Muscle layer of colon (tissue), 2 donors: Measurements from ENCODE around the gene TK2.

ENCODE experiments used
- H3K27ac ChIP-seq: one replicate; pipeline ENCODE4 v1.7.0; 2013; ENCODE audit warnings: low read depth, mild to moderate bottlenecking, low read length, moderate library complexity
- H3K27me3 ChIP-seq, 2 donors: one replicate each; pipeline ENCODE4 v1.7.0; 2013; ENCODE audit warnings: low read length in 2 of 2, mild to moderate bottlenecking in 2 of 2; ENCODE audit not compliant: insufficient read depth in 2 of 2, control insufficient read depth in 1 of 2
- H3K36me3 ChIP-seq: one replicate; pipeline ENCODE4 v1.7.0; 2013; ENCODE audit warnings: mild to moderate bottlenecking, low read length; ENCODE audit not compliant: insufficient read depth
- H3K4me1 ChIP-seq: one replicate; pipeline ENCODE4 v1.7.0; 2013; ENCODE audit warnings: mild to moderate bottlenecking, low read length; ENCODE audit not compliant: insufficient read depth
- H3K4me3 ChIP-seq, 2 donors: one replicate each; pipeline ENCODE4 v1.7.0; 2013; ENCODE audit warnings: low read length in 2 of 2, low read depth in 1 of 2, mild to moderate bottlenecking in 1 of 2, moderate library complexity in 1 of 2
- H3K9ac ChIP-seq: one replicate; pipeline ENCODE4 v1.7.0; 2013; ENCODE audit warnings: low read length
- H3K9me3 ChIP-seq: one replicate; pipeline ENCODE4 v1.7.0; 2013; ENCODE audit warnings: mild to moderate bottlenecking, low read length
- donor health status: abdominal sarcoma.
- donor health status: Adenocarcinoma of cecum.

TK2 gene

DNA sequence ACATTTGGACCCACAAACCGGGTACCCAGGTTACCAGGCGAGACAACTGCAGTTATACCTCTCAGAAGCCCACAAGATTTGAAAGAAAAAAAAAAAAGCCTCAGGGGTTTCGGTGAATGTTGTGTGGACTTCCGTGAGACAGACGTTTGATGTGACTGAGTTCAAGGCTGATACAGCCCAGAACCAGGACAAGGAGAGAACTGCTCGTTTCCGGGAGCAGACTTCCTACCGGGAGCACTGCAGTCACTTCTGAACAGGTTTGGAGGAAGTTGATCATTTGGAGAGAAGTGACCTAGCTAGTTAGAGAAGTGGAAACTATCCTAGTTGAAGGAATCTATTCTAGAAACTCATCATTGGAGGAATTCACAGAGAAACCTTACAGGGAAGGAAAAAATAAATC lies 3.3 kb upstream of the TK2 start:
- H3K9me3 ChIP-seq = no peaks in the 10 kb centered on the region
- no peaks in the 10 kb centered on the region for H3K27me3 ChIP-seq
- peaks cover 5% of the 10 kb centered on the region for H3K36me3 ChIP-seq
- H3K27ac ChIP-seq = no peak overlapping the region
- H3K4me1 ChIP-seq = peaks cover 38% of the 10 kb centered on the region
- H3K9ac ChIP-seq = no peak overlapping the region
- H3K4me3 ChIP-seq = peak overlapping the region; percentile 62 to 89

DNA sequence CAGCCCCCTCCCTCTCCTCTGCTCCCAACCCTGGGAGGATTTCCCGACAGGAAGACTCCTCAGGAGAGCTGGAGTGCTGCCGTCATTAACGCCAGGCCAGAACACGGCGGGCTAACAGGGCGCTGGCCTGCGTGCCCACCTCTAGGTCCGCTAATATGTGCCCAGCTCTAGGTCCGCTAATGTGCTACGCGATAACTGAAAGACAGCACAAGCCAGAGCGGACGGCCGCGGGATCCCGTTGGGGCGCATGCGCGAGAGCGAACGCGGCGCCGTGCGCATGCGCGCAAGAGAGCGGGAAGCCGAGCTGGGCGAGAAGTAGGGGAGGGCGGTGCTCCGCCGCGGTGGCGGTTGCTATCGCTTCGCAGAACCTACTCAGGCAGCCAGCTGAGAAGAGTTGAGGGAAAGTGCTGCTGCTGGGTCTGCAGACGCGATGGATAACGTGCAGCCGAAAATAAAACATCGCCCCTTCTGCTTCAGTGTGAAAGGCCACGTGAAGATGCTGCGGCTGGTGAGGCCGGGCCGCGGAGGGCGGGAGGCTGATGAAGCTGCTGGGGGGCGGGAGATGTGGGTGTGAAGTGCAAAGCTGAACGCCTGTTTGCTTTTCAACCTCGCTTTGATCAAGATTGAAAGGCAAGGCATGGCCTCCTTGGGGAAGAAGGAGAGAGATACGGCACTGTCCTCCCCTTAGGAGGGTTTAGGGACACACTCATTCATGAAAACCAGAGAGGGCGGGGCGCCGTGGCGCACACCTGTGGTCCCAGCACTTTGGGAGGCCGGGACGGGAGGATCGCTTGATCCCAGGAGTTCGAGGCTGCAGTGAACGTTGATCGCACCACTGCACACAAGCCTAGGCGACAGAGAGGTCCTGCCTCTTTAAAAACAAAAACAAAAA lies 2.6 kb upstream of the TK2 start, which contains the start of gene CKLF:
CKLF (plus strand) TSS at position 291 of the 892 bp plus-strand sequence; CDS start at position 431, 140 bp downstream.
- H3K27me3 ChIP-seq = no peaks in the 10 kb centered on the region
- peak within 1 kb of the TSS; percentile 86 for H3K9ac ChIP-seq
- peak within 1 kb of the TSS; percentile 62 to 89 for H3K4me3 ChIP-seq
- peaks cover 2% of the 10 kb centered on the region for H3K36me3 ChIP-seq
- peak within 1 kb of the TSS; percentile 98 for H3K27ac ChIP-seq
- H3K4me1 ChIP-seq = peaks cover 41% of the 10 kb centered on the region
- no peaks in the 10 kb centered on the region for H3K9me3 ChIP-seq

DNA sequence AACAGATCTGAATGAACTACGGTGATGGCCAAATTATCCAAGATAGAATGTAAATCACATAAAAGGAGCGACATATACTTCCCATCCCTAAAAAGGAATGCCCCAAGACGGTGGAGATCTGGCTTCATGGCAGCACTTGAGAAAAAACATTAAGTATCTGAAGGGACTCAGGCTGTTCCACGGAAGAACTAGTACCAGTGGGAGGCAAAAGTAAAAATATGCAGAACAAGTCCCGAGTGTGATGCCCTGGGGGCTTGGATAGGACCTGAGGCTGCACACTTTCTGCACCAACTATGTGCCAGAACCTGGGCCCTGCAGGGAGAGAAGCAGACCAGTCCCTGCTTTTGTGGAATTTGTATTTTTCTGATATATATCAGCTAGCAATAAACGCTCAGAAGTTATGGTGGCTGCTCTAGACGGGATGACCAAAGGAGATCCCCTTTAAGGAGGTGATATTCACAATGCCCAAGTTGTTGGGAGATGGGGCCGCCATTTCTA lies 1.9 kb upstream of the TK2 start:
- Histone ChIP-seq H3K4me3 (peak overlapping the region; percentile 62 to 89), H3K4me1 (peaks cover 46% of the 10 kb centered on the region), H3K9ac (peak overlapping the region; percentile 86), H3K36me3 (peaks cover 4% of the 10 kb centered on the region), H3K27ac (peak overlapping the region; percentile 98), H3K27me3 (no peaks in the 10 kb centered on the region), H3K9me3 (no peaks in the 10 kb centered on the region)

DNA sequence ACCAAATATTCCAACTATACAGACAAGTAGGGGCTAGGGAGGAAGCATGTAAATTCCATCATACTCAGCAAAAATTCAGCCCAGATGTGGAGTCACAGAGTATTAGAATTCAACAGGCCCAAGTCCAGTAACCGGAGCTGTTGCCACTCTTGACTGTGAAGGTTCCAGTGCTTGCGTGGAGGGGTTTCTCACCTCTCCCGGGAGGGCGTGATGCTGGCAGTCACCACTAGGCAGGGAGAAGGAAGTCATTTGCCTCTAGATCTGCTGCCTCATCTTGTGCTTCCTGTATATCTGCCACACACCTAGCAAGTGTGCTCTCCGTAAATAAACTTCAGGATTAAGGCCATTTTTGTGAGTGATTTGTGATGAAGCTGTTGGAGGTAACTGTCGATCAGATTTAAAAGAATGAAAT lies 1.4 kb upstream of the TK2 start:
- Histone ChIP-seq H3K4me1 (peaks cover 46% of the 10 kb centered on the region), H3K4me3 (peak overlapping the region in 1 of 2 donors; percentile 89), H3K9ac (no peak overlapping the region), H3K9me3 (no peaks in the 10 kb centered on the region), H3K27ac (peak overlapping the region; percentile 98), H3K27me3 (no peaks in the 10 kb centered on the region), H3K36me3 (peaks cover 4% of the 10 kb centered on the region)

DNA sequence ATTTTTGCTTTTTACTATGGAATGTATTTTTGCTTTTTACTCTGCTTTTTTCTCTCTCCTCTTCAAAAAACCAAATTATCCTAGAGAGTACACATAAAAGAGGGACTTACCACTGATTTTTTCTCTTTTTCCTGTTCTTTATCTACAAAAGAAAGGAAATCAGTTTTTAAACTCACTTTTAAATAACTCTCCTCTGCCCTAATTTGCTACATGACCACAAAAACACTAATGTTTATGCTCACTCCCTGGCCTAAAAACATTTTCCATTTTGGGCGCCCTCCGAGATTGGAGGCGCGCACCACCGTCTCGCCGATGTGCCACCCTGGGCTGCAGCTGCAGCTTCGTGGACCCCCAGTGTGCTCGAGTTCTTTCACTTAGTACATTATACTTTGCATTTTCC lies 1.1 kb downstream of the TK2 start:
- H3K36me3 ChIP-seq = peaks cover 9% of the 10 kb centered on the region
- H3K9me3 ChIP-seq = no peaks in the 10 kb centered on the region
- H3K9ac ChIP-seq = peak overlapping the region; percentile 90
- H3K4me1 ChIP-seq = peaks cover 40% of the 10 kb centered on the region
- H3K27me3 ChIP-seq = no peaks in the 10 kb centered on the region
- H3K27ac ChIP-seq = peak overlapping the region; percentile 90
- peak overlapping the region; percentile 54 to 88 for H3K4me3 ChIP-seq

DNA sequence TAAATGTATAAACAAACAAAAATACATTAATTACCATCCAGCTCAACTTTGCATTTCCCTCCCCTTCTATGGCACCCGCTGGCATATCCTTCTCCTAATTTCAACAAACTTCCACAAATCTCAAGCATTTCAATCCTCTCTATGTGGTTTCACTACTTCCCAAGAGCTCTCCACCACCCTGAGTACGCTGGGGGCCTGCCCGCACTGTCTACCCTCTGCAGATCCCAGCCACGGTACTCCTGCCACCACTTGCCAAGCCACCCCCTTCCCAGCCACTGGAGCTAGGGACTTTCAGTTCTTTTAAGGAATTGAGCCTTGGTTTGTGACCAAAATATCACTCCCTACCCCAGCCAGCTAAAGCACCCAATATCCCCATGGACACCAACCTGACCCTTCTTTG lies 1.9 kb downstream of the TK2 start:
- H3K4me3 ChIP-seq = peak overlapping the region in 1 of 2 donors; percentile 3
- H3K36me3 ChIP-seq = peaks cover 17% of the 10 kb centered on the region
- peaks cover 32% of the 10 kb centered on the region for H3K4me1 ChIP-seq
- H3K9me3 ChIP-seq = no peaks in the 10 kb centered on the region
- no peaks in the 10 kb centered on the region for H3K27me3 ChIP-seq
- H3K9ac ChIP-seq = no peak overlapping the region
- no peak overlapping the region for H3K27ac ChIP-seq

DNA sequence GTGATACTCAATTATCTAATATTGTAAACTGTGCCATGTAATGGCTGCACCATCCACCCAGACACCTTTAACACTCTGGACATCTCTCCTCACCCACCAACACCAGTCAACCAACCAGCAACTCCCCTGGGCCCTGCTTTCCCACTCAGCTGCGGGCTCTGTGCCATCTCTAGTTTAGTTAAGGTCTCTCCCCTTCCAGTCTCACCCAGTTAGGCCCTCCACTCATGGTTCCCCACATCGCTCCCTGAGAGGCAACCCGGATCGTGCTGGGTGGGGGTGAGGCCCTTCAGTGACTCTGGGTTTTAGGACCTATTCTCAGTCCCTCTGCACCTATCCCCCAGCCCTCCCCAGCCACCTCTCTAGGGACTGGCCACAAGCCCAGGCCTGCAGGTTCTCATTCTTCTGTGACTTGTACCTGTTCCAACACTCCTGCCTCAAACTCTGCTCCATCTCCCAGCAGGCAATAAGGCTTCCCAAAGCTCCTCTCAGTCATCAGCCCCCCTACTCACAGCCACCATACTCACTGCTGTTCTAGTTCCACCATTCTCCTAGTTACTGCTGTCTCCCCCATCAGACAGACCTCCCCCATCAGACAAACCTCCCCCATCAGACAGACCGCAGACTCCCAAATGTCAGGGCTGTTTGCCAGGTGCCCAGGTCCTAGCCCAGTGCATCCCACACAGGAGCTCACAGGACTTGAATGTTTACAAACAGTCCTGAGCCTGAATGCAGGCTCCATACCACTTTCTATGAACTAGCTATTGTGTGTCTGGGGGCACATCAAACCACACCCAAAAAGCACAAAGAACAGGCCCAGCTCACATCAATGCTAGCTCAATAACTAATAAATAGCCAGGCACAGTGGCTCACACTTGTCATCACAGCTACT lies 2.6 kb downstream of the TK2 start:
- peaks cover 32% of the 10 kb centered on the region for H3K4me1 ChIP-seq
- H3K27me3 ChIP-seq = no peaks in the 10 kb centered on the region
- no peak overlapping the region for H3K4me3 ChIP-seq
- peaks cover 18% of the 10 kb centered on the region for H3K36me3 ChIP-seq
- H3K27ac ChIP-seq = no peak overlapping the region
- H3K9me3 ChIP-seq = no peaks in the 10 kb centered on the region
- H3K9ac ChIP-seq = no peak overlapping the region

DNA sequence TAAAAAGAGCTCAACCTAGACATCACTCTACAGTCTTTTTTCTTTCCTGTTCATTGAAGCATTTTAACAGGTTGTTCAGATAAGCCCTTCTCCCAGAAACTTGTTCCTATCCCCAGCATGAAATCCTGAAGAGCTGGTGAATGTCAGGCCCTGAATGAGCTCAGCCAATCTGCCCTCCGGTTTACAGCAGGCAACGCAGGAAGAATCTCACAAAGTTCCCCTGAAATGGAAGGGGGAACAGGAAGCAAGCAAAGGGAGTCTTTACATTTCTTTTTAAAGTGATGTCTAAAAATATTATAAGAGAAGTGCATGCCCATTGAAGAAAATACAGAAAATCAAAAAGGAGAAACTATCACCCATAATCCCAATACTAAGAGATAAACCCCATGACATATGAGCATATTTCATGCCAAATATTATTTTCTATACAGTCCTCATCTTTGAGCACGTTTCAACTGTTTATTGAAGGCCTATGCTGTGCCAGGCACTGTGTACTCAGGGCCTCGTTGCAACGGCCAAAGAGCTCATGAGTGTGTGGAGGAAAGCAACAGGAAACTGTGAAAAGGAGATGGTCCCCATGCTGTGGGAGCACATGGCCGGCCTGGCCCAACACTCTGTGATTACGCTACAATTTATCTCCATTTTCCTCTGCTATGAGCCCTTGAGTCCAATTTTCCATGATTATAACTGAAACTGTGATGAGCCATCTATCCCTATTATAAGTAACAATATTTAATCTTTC lies 5.7 kb downstream of the TK2 start:
- no peak overlapping the region for H3K4me3 ChIP-seq
- peaks cover 24% of the 10 kb centered on the region for H3K36me3 ChIP-seq
- H3K9ac ChIP-seq = no peak overlapping the region
- no peak overlapping the region for H3K27ac ChIP-seq
- peaks cover 16% of the 10 kb centered on the region for H3K4me1 ChIP-seq
- H3K9me3 ChIP-seq = no peaks in the 10 kb centered on the region
- no peaks in the 10 kb centered on the region for H3K27me3 ChIP-seq

DNA sequence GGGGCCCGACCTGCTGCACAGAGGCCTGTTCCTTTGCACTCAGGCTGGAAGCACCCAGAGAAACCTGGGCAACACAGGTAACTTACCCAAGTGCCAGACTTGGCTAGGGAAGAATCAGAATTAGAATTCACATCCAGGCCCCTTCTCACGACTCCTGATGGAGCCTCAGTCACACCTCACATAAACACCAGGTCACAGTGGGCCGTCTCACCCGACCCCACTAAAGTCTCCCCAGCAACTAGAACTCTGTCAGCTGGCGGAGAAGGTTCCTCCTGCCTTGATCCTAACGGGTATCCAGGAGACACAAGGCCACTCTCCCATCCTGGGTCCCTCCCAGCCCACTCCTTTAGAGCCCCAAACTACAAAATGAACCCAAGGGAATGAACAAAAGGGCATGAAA lies 6.4 kb downstream of the TK2 start:
- no peaks in the 10 kb centered on the region for H3K27me3 ChIP-seq
- no peak overlapping the region for H3K9ac ChIP-seq
- peaks cover 24% of the 10 kb centered on the region for H3K36me3 ChIP-seq
- H3K4me1 ChIP-seq = peaks cover 11% of the 10 kb centered on the region
- no peak overlapping the region for H3K27ac ChIP-seq
- H3K4me3 ChIP-seq = no peak overlapping the region
- no peaks in the 10 kb centered on the region for H3K9me3 ChIP-seq

DNA sequence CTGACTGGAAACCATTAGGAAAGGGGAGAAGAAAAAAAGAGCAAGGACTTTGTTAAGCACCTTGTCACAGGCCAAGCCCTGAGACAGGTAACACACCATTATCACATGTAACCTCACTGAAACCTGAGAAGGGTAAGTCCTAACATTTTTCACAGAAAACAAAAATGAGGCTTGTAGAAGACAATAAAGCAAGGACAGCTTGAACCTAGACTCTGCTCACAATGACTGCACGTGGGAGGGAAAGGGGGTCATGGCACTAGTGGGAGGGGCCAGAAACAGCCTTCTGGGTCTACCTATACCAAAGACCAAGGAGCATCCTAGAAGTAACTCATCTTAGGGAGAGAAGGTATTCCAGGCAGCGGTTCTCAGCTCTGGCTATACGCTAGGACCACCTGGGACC lies 7.5 kb downstream of the TK2 start:
- peaks cover 27% of the 10 kb centered on the region for H3K36me3 ChIP-seq
- H3K27ac ChIP-seq = no peak overlapping the region
- no peak overlapping the region for H3K4me3 ChIP-seq
- H3K9ac ChIP-seq = no peak overlapping the region
- peaks cover 4% of the 10 kb centered on the region for H3K4me1 ChIP-seq
- no peaks in the 10 kb centered on the region for H3K27me3 ChIP-seq
- H3K9me3 ChIP-seq = no peaks in the 10 kb centered on the region
